HG03342 (cell line): Measurements from ENCODE around the gene PICALM.
"Not testable (repeated sequence)": the region's sequence is repeated elsewhere in the genome, so short reads cannot be mapped to it uniquely, and the experiment has no call there.

ENCODE experiments used
- ATAC-seq: cut with Tn5 transposase; IDR thresholded peaks from one replicate; pipeline ENCODE4 v1.9.1; 2021; ENCODE audit warnings: mild to moderate bottlenecking, moderate library complexity; ENCODE audit not compliant: unreplicated experiment

The PICALM gene

GRCh38 chr11:86002431-86002830, 66.5 kb downstream of the PICALM start:
- ATAC-seq = no peak

GRCh38 chr11:85991508-85991907, 77.4 kb downstream of the PICALM start:
- ATAC-seq = no peak

- ATAC-seq = no peak
These were observed 79.1 kb downstream of the PICALM start for GRCh38 chr11:85989746-85990145.

GRCh38 chr11:85988780-85989179, 80.1 kb downstream of the PICALM start:
- no peak for ATAC-seq

GRCh38 chr11:85977751-85978160, 91.1 kb downstream of the PICALM start:
- ATAC-seq = no peak

- no peak for ATAC-seq
These were observed 92.4 kb downstream of the PICALM start for GRCh38 chr11:85976525-85976924.

- ATAC-seq = no peak
These were observed 94.8 kb downstream of the PICALM start for GRCh38 chr11:85974122-85974521.

- ATAC-seq = no peak
These were observed 98.3 kb downstream of the PICALM start for GRCh38 chr11:85970593-85970992.

GRCh38 chr11:85967457-85967856, 101.4 kb downstream of the PICALM start:
- ATAC-seq = no peak

GRCh38 chr11:85965202-85965601, 103.7 kb downstream of the PICALM start:
- no peak for ATAC-seq

GRCh38 chr11:85961930-85962363, 106.9 kb downstream of the PICALM start:
- ATAC-seq = no peak

GRCh38 chr11:85961130-85961529, 107.8 kb downstream of the PICALM start:
- ATAC-seq = no peak

- ATAC-seq = no peak
These were observed 108.2 kb downstream of the PICALM start for GRCh38 chr11:85960678-85961077.

GRCh38 chr11:85955531-85955930, 113.4 kb downstream of the PICALM start:
- ATAC-seq = no peak

- no peak for ATAC-seq
These were observed 115.3 kb downstream of the PICALM start for GRCh38 chr11:85953491-85954143.

- not testable (repeated sequence) for ATAC-seq
These were observed 116.8 kb downstream of the PICALM start for GRCh38 chr11:85952108-85952485.

- ATAC-seq = no peak
These were observed 117.3 kb downstream of the PICALM start for GRCh38 chr11:85951428-85952107.

GRCh38 chr11:85951049-85951405, 117.9 kb downstream of the PICALM start:
- ATAC-seq = no peak

GRCh38 chr11:85950317-85951048, 118.4 kb downstream of the PICALM start:
- no peak for ATAC-seq

- no peak for ATAC-seq
These were observed 119.1 kb downstream of the PICALM start for GRCh38 chr11:85949798-85950197.

- peak; percentile 31 for ATAC-seq
These were observed 120.0 kb downstream of the PICALM start for GRCh38 chr11:85948884-85949283.
